ENCODE measurements around the gene DSTYK.
"Not testable (repeated sequence)": the region's sequence is repeated elsewhere in the genome, so short reads cannot be mapped to it uniquely, and the experiment has no call there.

Gene DSTYK

DNA sequence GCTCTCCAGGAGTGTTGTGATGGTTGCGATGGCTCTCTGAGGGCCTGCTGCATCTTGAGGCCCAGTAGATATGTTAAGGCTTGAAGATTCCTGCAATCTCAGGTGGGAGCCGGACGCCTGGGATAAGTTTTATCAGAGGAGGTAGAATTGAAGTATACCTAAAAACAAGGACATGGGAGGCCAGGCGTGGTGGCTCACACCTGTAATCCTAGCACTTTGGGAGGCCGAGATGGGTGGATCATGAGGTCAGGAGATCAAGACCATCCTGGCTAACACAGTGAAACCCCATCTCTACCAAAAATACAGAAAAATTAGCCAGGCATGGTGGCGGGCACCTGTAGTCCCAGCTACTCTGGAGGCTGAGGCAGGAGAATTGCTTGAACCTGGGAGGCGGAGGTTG lies 22.5 kb upstream of the DSTYK start:
- WGBS (ENCODE audit: extremely low coverage, insufficient coverage, low lambda C conversion rate): no CpG with 5 or more reads among the region's 7 CpGs
- not testable (repeated sequence) for DNase-seq

GRCh38 chr1:205232945-205233397 lies 21.5 kb upstream of the DSTYK start:
- Histone ChIP-seq H3K4me2 (ENCODE audit: low read length) (no peak overlapping the region), H2BK5ac (ENCODE audit: low read length) (no peak overlapping the region), H3K4me3 (ENCODE audit: low read length) (no peak overlapping the region), H3K9ac (ENCODE audit: low read length) (no peak overlapping the region), H4K8ac (ENCODE audit: low read depth, low read length) (no peak overlapping the region), H2BK120ac (ENCODE audit: low read depth, low read length) (no peak overlapping the region), H4K5ac (ENCODE audit: low read length) (no peak overlapping the region), H3K23ac (ENCODE audit: low read length) (peak overlapping the region; percentile 24), H2BK15ac (replicated peaks; ENCODE audit: low read depth) (no peak overlapping the region), H3K18ac (ENCODE audit: low read length) (no peak overlapping the region), H3K4me1 (ENCODE audit: control insufficient read depth, low read depth, low read length) (no peaks in the 10 kb centered on the region), H3K56ac (ENCODE audit: low read length) (no peak overlapping the region), H2AK5ac (ENCODE audit: low read length) (no peak overlapping the region), H3K79me1 (ENCODE audit: low read length) (no peaks in the 10 kb centered on the region), H3K79me2 (ENCODE audit: control insufficient read depth, insufficient read depth, low read length) (no peaks in the 10 kb centered on the region), H3K27ac (ENCODE audit: low read depth, low read length) (no peak overlapping the region), H3K4ac (ENCODE audit: low read depth, low read length) (no peak overlapping the region), H3K36me3 (ENCODE audit: control insufficient read depth, insufficient read depth, low read length) (no peaks in the 10 kb centered on the region), H3K27me3 (ENCODE audit: insufficient read depth, low read length, poor library complexity) (no peaks in the 10 kb centered on the region)
- DNase-seq: no peak
- no CpG with 5 or more reads among the region's 3 CpGs for WGBS (ENCODE audit: extremely low coverage, insufficient coverage, low lambda C conversion rate)

More for the DNA sequence above, 22.5 kb upstream of the DSTYK start:
- not testable (repeated sequence) for H3K4ac ChIP-seq (ENCODE audit: low read depth, low read length); H4K8ac ChIP-seq (ENCODE audit: low read depth, low read length); H3K56ac ChIP-seq (ENCODE audit: low read length); H2AK5ac ChIP-seq (ENCODE audit: low read length); H3K27ac ChIP-seq (ENCODE audit: low read depth, low read length); H3K18ac ChIP-seq (ENCODE audit: low read length); H3K9ac ChIP-seq (ENCODE audit: low read length); H3K27me3 ChIP-seq (ENCODE audit: insufficient read depth, low read length, poor library complexity); H2BK5ac ChIP-seq (ENCODE audit: low read length); H3K79me1 ChIP-seq (ENCODE audit: low read length); H2BK15ac ChIP-seq (replicated peaks; ENCODE audit: low read depth); H3K4me2 ChIP-seq (ENCODE audit: low read length); H4K5ac ChIP-seq (ENCODE audit: low read length); H3K36me3 ChIP-seq (ENCODE audit: control insufficient read depth, insufficient read depth, low read length); H3K4me1 ChIP-seq (ENCODE audit: control insufficient read depth, low read depth, low read length); H2BK120ac ChIP-seq (ENCODE audit: low read depth, low read length); H3K23ac ChIP-seq (ENCODE audit: low read length); H3K79me2 ChIP-seq (ENCODE audit: control insufficient read depth, insufficient read depth, low read length); H3K4me3 ChIP-seq (ENCODE audit: low read length)

DNA sequence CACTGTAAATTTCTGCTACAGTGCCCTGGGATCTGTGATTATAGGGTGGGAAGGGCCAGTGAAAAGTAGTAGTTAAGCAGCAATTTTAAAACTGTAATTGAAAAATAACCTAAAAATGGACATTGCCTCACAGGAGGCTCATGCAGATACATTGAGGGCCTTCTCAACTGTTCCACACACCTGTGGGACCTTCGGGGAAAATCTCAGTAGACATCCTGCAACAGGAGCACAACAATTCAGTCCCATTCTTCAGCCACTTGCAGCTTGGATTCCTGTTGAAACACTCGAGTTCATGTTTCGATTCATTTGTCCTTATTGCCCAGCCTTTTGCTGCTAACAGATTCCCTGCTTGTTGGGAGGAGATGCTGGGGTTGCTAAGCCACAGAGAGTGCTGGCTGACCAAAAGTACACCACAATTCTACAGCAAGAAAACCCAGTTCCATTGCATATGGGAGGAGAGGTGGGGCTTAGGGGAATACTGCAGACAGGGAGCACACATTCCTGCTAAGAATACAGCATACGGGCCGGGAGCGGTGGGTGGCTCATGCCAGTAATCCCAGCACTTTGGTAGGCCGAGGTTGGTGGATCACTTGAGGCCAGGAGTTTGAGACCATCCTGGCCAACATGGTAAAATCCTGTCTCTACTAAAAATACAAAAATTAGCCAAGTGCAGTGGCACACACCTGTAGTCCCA lies 20.8 kb upstream of the DSTYK start:
- Histone ChIP-seq H3K9ac (ENCODE audit: low read length) (no peak overlapping the region), H3K4me2 (ENCODE audit: low read length) (no peak overlapping the region), H3K4me3 (ENCODE audit: low read length) (no peak overlapping the region), H3K79me2 (ENCODE audit: control insufficient read depth, insufficient read depth, low read length) (no peaks in the 10 kb centered on the region), H4K5ac (ENCODE audit: low read length) (no peak overlapping the region), H3K4ac (ENCODE audit: low read depth, low read length) (no peak overlapping the region), H2BK15ac (replicated peaks; ENCODE audit: low read depth) (no peak overlapping the region), H4K8ac (ENCODE audit: low read depth, low read length) (no peak overlapping the region), H3K27ac (ENCODE audit: low read depth, low read length) (no peak overlapping the region), H2BK120ac (ENCODE audit: low read depth, low read length) (no peak overlapping the region), H3K18ac (ENCODE audit: low read length) (no peak overlapping the region), H3K36me3 (ENCODE audit: control insufficient read depth, insufficient read depth, low read length) (no peaks in the 10 kb centered on the region), H3K4me1 (ENCODE audit: control insufficient read depth, low read depth, low read length) (no peaks in the 10 kb centered on the region), H3K23ac (ENCODE audit: low read length) (no peak overlapping the region), H2BK5ac (ENCODE audit: low read length) (no peak overlapping the region), H3K79me1 (ENCODE audit: low read length) (no peaks in the 10 kb centered on the region), H3K56ac (ENCODE audit: low read length) (no peak overlapping the region), H2AK5ac (ENCODE audit: low read length) (no peak overlapping the region), H3K27me3 (ENCODE audit: insufficient read depth, low read length, poor library complexity) (no peaks in the 10 kb centered on the region)
- WGBS (ENCODE audit: extremely low coverage, insufficient coverage, low lambda C conversion rate): no CpG with 5 or more reads among the region's 7 CpGs
- no peak for DNase-seq

GRCh38 chr1:205230982-205231381 lies 19.5 kb upstream of the DSTYK start:
- H3K18ac ChIP-seq (ENCODE audit: low read length): no peak overlapping the region
- H2BK120ac ChIP-seq (ENCODE audit: low read depth, low read length): no peak overlapping the region
- DNase-seq: no peak
- no peak overlapping the region for H4K5ac ChIP-seq (ENCODE audit: low read length)
- no peak overlapping the region for H2AK5ac ChIP-seq (ENCODE audit: low read length)
- H3K36me3 ChIP-seq (ENCODE audit: control insufficient read depth, insufficient read depth, low read length): no peaks in the 10 kb centered on the region
- H2BK15ac ChIP-seq (replicated peaks; ENCODE audit: low read depth): no peak overlapping the region
- no peak overlapping the region for H3K27ac ChIP-seq (ENCODE audit: low read depth, low read length)
- peaks cover 2% of the 10 kb centered on the region for H3K4me1 ChIP-seq (ENCODE audit: control insufficient read depth, low read depth, low read length)
- H2BK5ac ChIP-seq (ENCODE audit: low read length): no peak overlapping the region
- H3K27me3 ChIP-seq (ENCODE audit: insufficient read depth, low read length, poor library complexity): no peaks in the 10 kb centered on the region
- H4K8ac ChIP-seq (ENCODE audit: low read depth, low read length): no peak overlapping the region
- no CpG with 5 or more reads among the region's 5 CpGs for WGBS (ENCODE audit: extremely low coverage, insufficient coverage, low lambda C conversion rate)
- no peak overlapping the region for H3K4me3 ChIP-seq (ENCODE audit: low read length)
- no peak overlapping the region for H3K4ac ChIP-seq (ENCODE audit: low read depth, low read length)
- H3K9ac ChIP-seq (ENCODE audit: low read length): no peak overlapping the region
- H3K79me2 ChIP-seq (ENCODE audit: control insufficient read depth, insufficient read depth, low read length): no peaks in the 10 kb centered on the region
- H3K4me2 ChIP-seq (ENCODE audit: low read length): no peak overlapping the region
- H3K23ac ChIP-seq (ENCODE audit: low read length): no peak overlapping the region
- H3K56ac ChIP-seq (ENCODE audit: low read length): no peak overlapping the region
- no peaks in the 10 kb centered on the region for H3K79me1 ChIP-seq (ENCODE audit: low read length)

GRCh38 chr1:205229916-205230700 lies 18.6 kb upstream of the DSTYK start:
- no peak overlapping the region for H3K4me3 ChIP-seq (ENCODE audit: low read length)
- H3K4ac ChIP-seq (ENCODE audit: low read depth, low read length): no peak overlapping the region
- WGBS (ENCODE audit: extremely low coverage, insufficient coverage, low lambda C conversion rate): no CpG with 5 or more reads among the region's 10 CpGs
- peaks cover 2% of the 10 kb centered on the region for H3K4me1 ChIP-seq (ENCODE audit: control insufficient read depth, low read depth, low read length)
- H3K79me1 ChIP-seq (ENCODE audit: low read length): no peaks in the 10 kb centered on the region
- no peak overlapping the region for H3K56ac ChIP-seq (ENCODE audit: low read length)
- no peak overlapping the region for H2BK120ac ChIP-seq (ENCODE audit: low read depth, low read length)
- no peak for DNase-seq
- H2BK5ac ChIP-seq (ENCODE audit: low read length): no peak overlapping the region
- no peak overlapping the region for H3K9ac ChIP-seq (ENCODE audit: low read length)
- H2BK15ac ChIP-seq (replicated peaks; ENCODE audit: low read depth): no peak overlapping the region
- H4K8ac ChIP-seq (ENCODE audit: low read depth, low read length): no peak overlapping the region
- H3K79me2 ChIP-seq (ENCODE audit: control insufficient read depth, insufficient read depth, low read length): no peaks in the 10 kb centered on the region
- no peak overlapping the region for H4K5ac ChIP-seq (ENCODE audit: low read length)
- no peaks in the 10 kb centered on the region for H3K36me3 ChIP-seq (ENCODE audit: control insufficient read depth, insufficient read depth, low read length)
- no peak overlapping the region for H3K18ac ChIP-seq (ENCODE audit: low read length)
- no peaks in the 10 kb centered on the region for H3K27me3 ChIP-seq (ENCODE audit: insufficient read depth, low read length, poor library complexity)
- H2AK5ac ChIP-seq (ENCODE audit: low read length): no peak overlapping the region
- no peak overlapping the region for H3K23ac ChIP-seq (ENCODE audit: low read length)
- no peak overlapping the region for H3K4me2 ChIP-seq (ENCODE audit: low read length)
- no peak overlapping the region for H3K27ac ChIP-seq (ENCODE audit: low read depth, low read length)
